ENCODE measurements around the gene USP24.

DNA sequence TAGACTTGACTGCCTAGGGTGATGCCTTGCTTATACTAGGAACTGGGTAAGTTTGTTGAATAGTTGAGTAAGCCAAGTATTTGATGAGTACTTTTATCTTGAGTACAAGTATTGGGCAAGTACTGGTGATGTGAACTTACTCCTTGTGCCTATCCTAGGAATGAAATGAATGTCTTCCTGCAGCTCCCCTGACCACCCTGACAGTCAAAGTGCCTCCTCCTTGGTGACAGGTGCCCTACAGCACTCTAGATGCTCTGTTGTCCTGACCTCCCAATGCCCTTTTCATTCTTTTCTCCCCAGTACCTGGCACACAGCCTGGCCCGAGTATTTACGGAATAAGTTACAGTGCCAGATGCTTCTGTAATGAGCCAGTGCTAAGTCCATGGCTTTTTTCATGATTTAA is 150.3 kb downstream of the USP24 start:
- TF ChIP-seq, protein P1, sequence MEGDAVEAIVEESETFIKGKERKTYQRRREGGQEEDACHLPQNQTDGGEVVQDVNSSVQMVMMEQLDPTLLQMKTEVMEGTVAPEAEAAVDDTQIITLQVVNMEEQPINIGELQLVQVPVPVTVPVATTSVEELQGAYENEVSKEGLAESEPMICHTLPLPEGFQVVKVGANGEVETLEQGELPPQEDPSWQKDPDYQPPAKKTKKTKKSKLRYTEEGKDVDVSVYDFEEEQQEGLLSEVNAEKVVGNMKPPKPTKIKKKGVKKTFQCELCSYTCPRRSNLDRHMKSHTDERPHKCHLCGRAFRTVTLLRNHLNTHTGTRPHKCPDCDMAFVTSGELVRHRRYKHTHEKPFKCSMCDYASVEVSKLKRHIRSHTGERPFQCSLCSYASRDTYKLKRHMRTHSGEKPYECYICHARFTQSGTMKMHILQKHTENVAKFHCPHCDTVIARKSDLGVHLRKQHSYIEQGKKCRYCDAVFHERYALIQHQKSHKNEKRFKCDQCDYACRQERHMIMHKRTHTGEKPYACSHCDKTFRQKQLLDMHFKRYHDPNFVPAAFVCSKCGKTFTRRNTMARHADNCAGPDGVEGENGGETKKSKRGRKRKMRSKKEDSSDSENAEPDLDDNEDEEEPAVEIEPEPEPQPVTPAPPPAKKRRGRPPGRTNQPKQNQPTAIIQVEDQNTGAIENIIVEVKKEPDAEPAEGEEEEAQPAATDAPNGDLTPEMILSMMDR (conservative IDR thresholded peaks at IDR 0.05; ENCODE audit: low read length) = no peak
- no peak for TF ChIP-seq EZH2phosphoT487 (IDR thresholded peaks at IDR 0.05; ENCODE audit: borderline replicate concordance)
